Activated CD4-positive, alpha-beta T cell treated with anti-CD3 and anti-CD28 coated beads, Interleukin-2, amount 50 U/mL, for 16 hours (primary cell): ENCODE results near the gene RASA2.
"Not testable (repeated sequence)": the region's sequence is repeated elsewhere in the genome, so short reads cannot be mapped to it uniquely, and the experiment has no call there.

ENCODE experiments used
- DNase-seq: peaks from one replicate; pipeline ENCODE4 v3.0.0-alpha.2; 2020

The RASA2 gene

DNA sequence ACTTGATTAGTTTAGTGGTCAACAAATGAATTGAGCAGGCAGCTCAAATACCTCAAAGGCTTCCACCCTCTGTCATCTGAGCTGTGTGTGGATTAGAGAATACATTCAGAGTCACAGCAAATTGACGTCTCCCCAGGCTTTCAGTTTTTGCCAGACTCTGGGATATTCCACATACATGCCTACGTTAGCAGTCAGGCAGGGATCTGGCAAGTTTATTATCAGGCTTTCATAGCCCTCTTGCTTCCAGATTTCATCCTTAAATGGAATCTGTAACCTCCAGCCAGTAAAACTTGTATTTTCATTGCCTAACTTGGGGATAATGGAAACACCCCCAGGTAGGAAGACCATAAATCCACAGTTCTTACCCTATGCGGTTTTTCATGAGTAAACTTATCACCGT lies 115.9 kb downstream of the RASA2 start:
- DNase-seq, result no peak

- no peak for DNase-seq
These were observed 116.7 kb downstream of the RASA2 start for GRCh38 chr3:141603473-141604035.

DNA sequence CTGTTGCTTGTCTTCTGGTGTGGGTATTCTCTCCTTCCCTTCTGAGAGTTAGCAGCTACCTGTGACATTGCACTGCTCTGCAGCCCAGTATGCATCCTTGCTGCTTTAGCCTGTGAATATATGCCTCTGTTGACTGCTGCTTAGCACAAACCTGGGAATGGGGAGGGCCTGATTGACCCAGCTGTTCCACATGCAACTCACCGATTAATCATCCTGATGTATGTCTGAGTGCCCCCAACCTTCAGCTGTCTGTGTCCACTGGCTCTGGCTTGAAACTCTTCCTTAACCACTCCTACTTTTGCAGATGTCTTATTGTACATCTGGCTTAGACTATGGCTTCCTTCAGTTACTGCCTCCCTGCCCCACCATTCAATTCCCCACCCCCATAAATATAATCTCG lies 119.1 kb downstream of the RASA2 start:
- DNase-seq, result no peak

DNA sequence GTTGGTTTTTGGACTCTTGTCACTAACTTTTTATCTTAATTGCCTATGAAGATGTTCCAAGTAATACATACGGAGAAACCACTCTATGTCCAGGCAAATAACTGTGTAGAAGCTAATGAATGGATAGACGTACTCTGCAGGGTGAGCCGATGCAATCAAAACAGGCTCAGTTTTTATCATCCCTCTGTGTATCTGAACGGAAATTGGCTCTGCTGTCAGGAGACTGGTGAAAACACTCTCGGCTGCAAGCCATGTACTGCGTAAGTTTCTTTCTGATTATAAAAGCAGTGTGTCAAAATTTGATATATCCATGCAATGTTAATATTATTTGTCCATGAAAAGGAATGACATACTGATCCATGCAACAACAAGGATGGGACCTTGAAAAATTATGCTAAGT lies 121.6 kb downstream of the RASA2 start:
- DNase-seq, result no peak

DNA sequence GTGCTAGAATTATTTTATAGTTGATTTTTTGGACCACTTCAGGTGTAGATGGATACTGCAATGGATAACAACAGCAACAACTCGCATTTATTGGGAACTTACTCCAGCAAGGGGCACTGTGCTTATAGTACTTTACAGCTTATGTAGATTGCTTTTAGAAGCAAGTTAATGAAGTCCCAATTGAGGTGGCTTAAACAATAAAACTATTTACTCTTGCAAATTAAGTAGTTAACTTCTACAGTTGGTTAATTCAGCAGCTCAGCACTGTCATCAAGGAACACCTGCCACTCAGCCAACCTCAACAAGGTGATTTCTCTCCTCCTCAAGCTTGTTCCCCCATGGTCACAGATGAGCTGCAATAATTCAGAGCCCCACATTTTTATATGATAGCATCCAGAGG lies 124.1 kb downstream of the RASA2 start:
- DNase-seq, result no peak

DNA sequence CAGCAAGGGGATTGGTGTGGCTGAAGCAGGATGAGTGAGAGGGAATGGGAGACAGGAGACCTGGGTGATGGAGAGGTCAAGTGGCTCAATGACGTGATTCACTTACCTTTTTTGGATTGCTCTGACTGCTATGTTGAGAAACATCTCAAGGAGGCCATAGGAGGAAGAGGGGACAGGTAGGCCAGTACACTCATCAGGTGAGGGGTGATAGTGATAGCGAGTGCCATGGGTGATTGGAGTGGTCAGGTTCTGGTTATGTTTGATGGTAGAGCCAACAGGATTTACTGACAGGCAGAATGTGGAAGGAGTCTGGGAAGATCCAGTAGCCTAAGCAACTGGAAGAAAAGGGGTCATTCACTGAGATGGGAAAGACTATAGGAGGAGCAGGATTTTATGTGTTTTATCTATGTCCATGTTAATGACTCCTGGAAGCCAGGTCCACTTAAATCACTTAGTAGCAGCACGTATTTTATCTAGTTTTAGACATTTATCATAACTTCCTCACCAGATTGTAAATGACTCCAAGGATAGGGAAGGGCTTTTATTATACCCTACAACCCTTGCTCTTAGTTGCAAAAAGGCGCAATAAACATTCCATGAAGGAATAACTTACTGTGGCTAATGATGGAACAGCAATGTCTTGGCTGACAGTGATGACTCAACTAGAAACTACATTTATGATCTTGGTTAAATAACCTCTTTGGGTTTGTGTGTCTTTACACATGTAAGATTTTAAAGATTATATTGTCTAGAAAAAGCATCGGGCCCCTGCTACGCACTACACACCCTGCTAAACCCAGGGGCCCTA lies 131.5 kb downstream of the RASA2 start:
- DNase-seq, result no peak

GRCh38 chr3:141618938-141619337 lies 132.1 kb downstream of the RASA2 start:
- DNase-seq, result no peak

DNA sequence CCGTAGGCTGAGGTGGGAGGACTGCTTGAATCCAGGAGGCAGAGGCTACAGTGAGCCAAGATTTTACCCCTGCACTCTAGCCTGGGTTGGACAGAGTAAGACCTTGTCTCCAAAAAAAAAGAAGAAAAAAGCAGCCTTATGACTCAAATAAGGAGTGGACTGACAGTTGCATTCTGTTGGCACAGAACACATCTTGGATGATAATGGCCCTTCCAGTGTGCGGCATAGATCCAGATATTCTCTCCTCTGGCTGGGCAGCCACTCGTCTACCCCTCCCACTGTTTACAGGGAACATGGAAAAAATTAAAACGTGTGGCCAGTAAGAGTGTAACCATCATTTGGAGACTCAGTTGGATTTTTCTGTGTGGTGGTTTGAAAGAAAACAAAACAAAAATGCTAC lies 132.6 kb downstream of the RASA2 start:
- no peak for DNase-seq

DNA sequence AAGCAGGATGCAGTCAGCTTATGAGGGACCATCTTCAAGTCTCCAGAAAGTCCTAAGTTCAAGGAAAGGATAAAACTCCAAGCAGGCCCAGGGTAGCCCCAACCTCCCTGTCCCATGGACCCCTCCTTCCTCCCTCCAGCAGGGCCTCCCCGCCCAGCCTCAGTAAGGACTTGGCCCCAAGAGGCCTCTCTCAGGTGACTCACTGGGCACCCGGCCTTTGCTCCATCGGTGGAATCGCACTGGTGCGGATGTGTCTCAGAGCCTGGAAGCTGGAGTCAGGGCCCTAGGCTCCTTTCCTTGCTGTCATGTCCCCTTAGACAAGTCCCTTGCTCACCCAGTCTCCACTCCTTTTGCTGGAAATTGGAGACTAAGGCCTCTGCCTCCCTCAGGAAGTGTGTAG lies 136.9 kb downstream of the RASA2 start:
- DNase-seq, result no peak

GRCh38 chr3:141625506-141625905 lies 138.7 kb downstream of the RASA2 start:
- no peak for DNase-seq

GRCh38 chr3:141628334-141628733 lies 141.5 kb downstream of the RASA2 start:
- not testable (repeated sequence) for DNase-seq

- DNase-seq, result not testable (repeated sequence)
These were observed 142.1 kb downstream of the RASA2 start for GRCh38 chr3:141628868-141629441.

DNA sequence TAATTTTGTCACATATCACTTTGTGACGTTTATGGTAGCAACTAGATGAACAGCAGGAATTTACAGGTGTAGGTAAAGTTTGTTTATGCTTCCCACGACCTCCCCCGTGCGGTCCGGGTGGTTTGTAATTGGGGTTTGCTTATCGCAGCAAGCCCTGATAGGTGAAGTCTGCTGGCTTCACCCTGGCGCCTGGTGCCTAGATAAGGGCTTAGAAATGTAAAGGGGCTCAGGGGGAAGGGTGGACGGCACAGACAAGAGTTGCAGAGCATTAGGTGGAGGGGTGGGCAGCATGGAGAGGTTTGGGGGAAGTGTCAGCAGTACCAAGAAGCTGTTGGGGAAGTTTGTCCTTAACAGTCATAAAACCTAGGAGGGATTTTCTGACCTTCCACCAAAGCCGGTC lies 143.1 kb downstream of the RASA2 start:
- DNase-seq, result no peak

DNA sequence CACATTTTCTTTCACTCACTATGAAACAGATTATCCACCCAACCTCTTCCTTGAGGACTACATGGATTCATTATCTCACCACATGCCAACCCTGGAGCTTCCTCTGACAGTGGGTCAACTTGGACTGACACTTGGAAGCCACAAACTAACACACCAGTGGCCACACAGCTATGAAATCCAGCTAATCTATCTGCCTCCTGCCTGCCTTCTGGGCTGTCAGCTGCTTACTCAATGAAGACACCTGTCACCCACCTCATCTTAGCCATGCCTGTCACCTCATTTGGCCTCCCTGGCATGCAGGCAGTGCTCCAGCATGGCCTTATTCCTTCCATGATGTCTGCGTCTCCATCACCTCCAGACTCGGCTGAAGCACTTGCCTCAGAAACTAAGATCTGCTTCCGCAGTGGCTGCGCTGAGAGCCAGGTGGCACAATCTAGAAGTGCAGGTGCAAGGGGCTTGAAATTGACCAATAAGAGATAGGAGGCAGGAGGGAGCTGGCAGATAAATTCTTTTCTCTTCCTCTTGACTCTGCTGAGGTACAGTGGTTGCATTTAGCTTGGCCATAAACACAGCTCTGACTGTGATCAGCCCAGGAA lies 146.1 kb downstream of the RASA2 start:
- DNase-seq, result no peak

DNA sequence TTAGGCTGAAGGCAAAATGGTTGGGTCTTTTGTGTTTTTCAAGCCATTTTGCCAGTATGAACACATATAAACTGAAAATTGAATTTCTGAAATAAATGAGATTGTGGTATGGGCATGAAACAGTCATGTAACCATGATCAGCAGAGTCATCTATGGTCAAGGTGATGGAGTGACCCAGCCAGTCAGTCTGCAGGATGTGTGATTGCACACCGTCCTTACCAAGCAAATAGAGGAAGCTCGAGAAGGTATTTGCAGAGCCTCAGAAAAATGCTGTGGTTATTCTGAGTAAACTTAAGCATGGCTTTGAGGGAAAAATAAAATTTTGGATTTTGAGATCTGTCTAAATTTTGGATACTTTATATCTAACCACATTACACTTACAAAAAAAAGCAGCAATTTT lies 155.4 kb downstream of the RASA2 start:
- no peak for DNase-seq

GRCh38 chr3:141643391-141643790 lies 156.6 kb downstream of the RASA2 start:
- DNase-seq, result no peak

GRCh38 chr3:141643796-141644195 lies 157.0 kb downstream of the RASA2 start:
- DNase-seq, result no peak

GRCh38 chr3:141644931-141645330 lies 158.1 kb downstream of the RASA2 start:
- DNase-seq, result peak; percentile 71

DNA sequence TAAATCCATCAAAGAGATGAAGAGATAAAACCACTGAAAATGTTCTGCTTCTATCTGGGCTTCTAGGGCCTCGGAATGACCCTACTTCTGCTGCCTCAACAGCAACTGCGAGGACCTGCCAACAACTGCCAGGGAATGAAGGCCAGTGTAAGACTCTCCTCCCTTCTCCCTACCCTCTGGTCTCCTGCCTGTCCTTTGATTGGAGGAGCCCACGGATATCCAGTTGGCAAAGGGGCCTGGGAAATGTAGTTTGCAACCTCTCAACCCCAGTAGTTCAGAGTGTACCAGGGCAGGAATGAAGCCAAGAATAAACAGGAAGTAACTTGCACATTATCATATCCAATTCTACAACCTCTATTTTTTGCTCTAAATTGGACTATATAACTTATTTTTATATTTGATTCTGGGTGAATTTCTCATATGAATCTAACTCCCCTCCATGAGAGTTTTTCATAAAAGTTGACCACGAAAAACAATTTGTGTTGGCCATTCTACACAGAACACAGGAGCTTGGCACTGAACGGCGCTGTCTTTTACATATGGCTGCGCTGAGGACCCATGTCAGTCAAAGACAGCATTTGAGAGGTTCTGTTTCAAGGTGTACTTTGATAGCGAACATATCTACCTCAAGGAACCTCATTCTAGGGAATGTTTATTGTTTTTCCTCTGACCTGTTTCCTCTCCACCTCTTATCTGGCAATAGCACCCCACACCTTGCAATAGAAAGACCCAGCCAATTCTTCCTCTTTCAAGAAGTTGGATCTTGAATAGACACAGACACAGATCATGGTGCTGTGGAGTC lies 160.1 kb downstream of the RASA2 start:
- no peak for DNase-seq

DNA sequence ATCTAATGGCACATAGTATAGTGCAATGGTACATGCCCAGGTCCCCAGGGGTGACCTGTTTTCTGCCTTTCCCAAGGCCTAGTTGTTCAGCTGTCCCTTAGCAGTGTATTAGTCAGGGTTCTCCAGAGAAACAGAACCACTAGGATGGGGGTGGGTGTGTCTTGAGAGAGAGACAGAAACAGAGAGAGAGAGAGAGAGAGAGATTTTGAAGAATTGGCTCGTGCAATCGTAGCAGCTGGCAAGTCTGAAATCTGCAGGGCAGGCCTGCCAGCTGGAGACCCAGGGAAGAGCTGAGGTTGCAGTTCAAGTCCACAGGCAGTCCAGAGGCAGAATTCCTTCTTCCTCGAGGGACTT lies 160.7 kb downstream of the RASA2 start:
- no peak for DNase-seq

DNA sequence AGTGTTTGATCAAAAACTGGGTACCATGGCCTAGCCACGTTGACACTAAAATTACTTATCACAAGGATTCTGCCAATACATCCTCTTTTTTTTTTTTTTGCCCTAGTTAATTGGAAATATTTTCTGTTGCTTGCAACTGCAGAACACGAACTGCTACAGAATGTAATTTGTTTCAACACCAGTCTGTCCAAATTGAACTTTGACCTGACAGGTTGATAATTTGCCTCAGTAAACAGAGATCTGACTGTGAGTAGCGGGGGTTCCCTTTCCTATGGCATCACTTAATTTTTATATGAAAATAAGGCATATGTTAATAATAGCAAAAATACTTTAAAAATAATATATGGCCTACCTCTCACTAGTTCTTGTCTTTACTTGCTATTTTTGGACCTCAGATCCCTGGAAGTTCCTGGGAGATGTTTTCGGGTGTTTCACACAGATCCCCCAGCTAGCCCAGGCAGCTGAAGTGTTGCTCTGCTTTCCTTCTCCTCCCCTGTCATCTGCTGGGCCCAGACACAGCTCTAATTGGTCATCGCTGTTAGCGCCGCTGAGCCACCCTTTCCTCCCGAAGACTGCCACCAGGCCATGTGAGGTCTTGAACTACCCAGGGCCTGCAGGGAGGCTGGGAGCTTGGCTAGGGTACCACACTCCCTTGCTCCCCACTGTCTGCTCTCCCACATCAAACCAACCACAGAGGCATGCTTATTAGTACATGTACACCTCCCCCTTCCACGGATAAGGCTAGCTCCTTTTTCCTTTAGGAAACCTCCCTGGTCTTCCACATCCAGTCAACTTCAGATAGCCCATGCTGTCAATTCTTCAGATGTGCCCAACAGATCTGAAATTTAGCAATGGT lies 161.5 kb downstream of the RASA2 start:
- no peak for DNase-seq

DNA sequence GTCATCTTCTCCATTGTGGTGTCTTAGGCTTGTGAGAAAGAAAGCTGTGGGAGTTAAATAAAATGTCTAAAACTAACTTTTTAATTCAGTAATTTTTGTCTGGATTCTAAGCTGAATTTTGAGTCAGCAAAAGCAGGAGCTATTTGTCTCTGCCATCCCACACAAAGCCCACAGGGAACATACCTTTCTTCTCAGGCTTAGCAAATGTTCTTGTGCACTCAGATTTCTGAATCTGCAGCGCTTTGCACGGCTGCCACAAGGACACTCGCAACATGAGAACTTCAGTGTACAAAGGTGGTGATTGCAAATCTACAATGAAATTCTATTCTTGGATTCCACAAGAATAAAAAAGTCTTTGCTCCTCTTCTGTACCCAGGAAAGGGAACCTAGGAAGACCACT lies 163.0 kb downstream of the RASA2 start:
- DNase-seq, result no peak
